GM12875 (cell line): ENCODE results near the gene GUCY1A2.
A peak's percentile ranks its signal among the peaks of the same experiment; 100 is the strongest.

Experiments
- H3K4me3 ChIP-seq: one replicate; pipeline ENCODE4 v1.5.1; 2011; ENCODE audit warnings: low read depth, low read length, control low read depth
- CTCF ChIP-seq: IDR thresholded peaks from 2 replicates; pipeline ENCODE4 v1.5.1; 2011; ENCODE audit warnings: low read depth, mild to moderate bottlenecking, control low read depth, inconsistent platforms, low read length, moderate library complexity, borderline replicate concordance; ENCODE audit not compliant: insufficient read depth

The GUCY1A2 gene

GRCh38 chr11:107041088-107041444 lies 22.8 kb upstream of the GUCY1A2 start:
- no peak overlapping the region for H3K4me3 ChIP-seq
- no peak for TF ChIP-seq CTCF

GRCh38 chr11:107040433-107041087 lies 22.3 kb upstream of the GUCY1A2 start:
- TF ChIP-seq CTCF = no peak
- no peak overlapping the region for H3K4me3 ChIP-seq

GRCh38 chr11:107025673-107026072 lies 7.4 kb upstream of the GUCY1A2 start:
- no peak overlapping the region for H3K4me3 ChIP-seq
- no peak for TF ChIP-seq CTCF

- no peak for TF ChIP-seq CTCF
- no peak overlapping the region for H3K4me3 ChIP-seq
These were observed 2.3 kb upstream of the GUCY1A2 start for GRCh38 chr11:107020594-107020993.

- no peak for TF ChIP-seq CTCF
- no peak overlapping the region for H3K4me3 ChIP-seq
These were observed 722 bp upstream of the GUCY1A2 start for GRCh38 chr11:107018902-107019493.

GRCh38 chr11:107017433-107018218 lies 650 bp downstream of the GUCY1A2 start:
- H3K4me3 ChIP-seq = peak overlapping the region; percentile 46
- TF ChIP-seq CTCF = peak; percentile 62

- TF ChIP-seq CTCF = no peak
- H3K4me3 ChIP-seq = no peak overlapping the region
These were observed 1.2 kb downstream of the GUCY1A2 start for GRCh38 chr11:107017104-107017432.
